GM12801 (cell line): ENCODE measurements around the gene TMC6.

Experiments used
- CTCF ChIP-seq: IDR thresholded peaks from one replicate; pipeline ENCODE4 v1.5.1; 2011; ENCODE audit warnings: control low read depth; ENCODE audit not compliant: insufficient read length; ENCODE audit errors: extremely low read depth

The TMC6 gene

GRCh38 chr17:78101112-78101511 lies 27.4 kb downstream of the TMC6 start:
- no peak for TF ChIP-seq CTCF

GRCh38 chr17:78096093-78096492 lies 32.5 kb downstream of the TMC6 start:
- TF ChIP-seq CTCF = no peak

GRCh38 chr17:78095035-78095434 lies 33.5 kb downstream of the TMC6 start:
- no peak for TF ChIP-seq CTCF

GRCh38 chr17:78092794-78093324 lies 35.7 kb downstream of the TMC6 start:
- no peak for TF ChIP-seq CTCF

GRCh38 chr17:78089576-78090281 lies 38.8 kb downstream of the TMC6 start:
- TF ChIP-seq CTCF = no peak

GRCh38 chr17:78088529-78088928 lies 40.0 kb downstream of the TMC6 start:
- no peak for TF ChIP-seq CTCF

- TF ChIP-seq CTCF = no peak
Observed at GRCh38 chr17:78086740-78087139, 41.8 kb downstream of the TMC6 start.
